Measurements from ENCODE around the gene AFF4.
"Not testable (repeated sequence)": the region's sequence is repeated elsewhere in the genome, so short reads cannot be mapped to it uniquely, and the experiment has no call there.

AFF4 gene

DNA sequence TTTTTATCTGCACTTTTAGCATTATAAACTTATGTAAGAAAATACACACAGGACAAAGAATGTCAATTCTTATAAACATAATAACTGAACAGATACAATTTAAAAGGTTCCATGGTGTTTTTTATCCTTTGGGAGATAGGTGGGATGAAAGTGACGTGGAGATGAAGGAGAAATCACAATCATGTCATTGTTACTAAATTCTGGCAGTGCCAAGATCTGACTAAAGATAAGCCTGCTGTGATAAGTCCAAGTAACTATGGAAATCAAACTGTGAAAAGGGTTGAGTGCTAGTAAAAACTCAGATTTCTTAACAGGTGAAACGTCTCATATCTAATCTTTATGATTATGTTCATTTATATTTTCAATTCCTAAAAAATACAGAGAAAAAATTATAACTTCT lies 78.9 kb downstream of the AFF4 start:
- no peak for DNase-seq

DNA sequence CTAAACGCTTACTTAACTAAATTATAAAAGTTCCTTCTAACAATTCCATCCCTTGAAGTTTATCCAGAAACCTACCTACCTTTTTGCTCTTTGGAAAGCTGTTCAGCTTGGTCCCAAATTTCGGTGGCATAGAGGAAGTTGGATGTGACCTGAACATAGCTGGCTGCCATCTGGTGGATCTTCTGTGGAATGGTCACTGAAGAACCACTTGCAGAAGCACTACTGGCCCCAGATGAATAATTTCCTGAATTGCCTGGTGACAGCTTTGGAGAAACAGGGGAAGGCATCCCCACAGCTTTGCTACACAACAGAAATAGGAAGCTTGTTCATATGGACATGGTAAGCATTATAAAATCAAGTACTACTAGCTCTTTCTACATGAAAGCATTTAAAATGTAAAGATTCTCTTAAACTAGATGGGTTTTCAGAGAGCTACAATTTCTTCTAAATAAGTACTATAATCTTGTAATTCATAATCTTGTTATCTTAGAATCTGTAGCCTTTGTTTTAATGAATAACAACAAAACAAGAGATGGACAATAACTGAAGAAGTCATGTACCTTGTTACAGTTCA lies 80.1 kb downstream of the AFF4 start:
- DNase-seq: peak in 2 of 6 experiments; percentile 20 to 32

DNA sequence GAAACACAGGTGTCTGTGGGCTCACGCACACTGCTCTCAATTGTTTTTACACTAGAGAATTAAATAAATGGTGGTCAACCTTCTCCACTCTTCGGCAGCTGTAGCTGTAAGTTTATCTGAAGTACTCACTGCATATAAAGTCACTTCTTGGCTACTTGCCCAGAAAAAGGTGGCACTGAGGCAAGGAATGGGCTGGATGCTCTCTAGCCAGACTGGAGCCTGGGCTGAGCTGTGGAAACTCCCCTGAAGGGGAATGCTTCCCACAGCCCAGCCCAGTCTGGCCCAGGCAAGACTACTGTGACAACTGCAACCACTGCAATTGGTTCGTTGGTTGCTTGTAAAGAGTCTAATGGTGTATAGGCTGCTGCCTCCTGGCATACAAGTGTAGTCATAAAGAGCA lies 85.5 kb downstream of the AFF4 start:
- no peak for DNase-seq

DNA sequence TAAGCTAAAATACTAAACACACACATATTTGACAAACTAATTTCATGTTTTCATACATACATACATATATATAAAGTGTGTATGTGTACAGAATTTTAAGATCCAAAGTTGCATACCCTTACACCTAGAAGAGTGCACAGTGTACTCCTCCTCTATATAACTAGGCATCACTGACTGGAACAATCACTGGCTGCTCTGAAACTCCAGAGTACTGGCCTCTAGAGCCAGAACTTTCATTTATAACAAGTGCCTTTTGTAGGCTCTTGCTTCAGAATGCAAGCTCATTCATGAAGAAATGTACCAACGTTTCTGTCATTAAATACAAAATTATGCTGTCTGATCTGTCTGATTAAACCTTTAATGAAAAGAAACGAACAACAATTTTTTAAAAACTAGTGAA lies 86.0 kb downstream of the AFF4 start:
- DNase-seq: no peak

DNA sequence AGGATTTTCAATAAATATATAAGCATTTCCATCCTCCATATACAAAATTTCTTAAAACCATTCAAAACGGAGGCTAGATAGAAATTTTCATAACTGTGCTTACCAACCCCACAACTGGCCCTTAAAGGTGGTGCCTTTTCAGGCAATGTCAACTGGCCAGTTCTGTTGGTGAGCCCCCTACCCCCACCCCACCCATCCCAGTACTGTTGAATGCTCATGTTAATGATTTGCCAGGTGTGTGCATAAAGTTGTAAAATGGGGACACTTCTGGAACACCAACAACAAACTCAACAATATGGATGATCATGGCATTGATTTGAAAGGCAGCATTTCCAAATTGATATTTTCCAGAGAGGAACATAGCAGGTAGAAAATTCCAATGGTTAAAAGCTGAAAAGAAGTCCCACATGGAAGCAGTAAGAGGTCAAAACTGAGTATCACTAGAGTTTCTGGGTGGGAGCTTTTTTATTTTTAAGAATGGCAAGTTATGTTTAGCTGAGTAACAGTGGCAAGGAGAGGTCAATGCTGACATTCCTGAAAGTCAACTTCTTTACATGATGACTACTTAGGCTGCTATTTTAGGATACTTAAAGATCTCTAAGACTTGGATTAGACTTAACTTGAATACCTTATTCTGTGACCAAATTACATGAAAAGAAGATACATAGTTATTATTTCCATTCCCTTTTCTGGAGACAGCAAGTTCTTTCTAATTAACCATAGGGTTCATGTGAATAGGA lies 87.2 kb downstream of the AFF4 start:
- DNase-seq: no peak

DNA sequence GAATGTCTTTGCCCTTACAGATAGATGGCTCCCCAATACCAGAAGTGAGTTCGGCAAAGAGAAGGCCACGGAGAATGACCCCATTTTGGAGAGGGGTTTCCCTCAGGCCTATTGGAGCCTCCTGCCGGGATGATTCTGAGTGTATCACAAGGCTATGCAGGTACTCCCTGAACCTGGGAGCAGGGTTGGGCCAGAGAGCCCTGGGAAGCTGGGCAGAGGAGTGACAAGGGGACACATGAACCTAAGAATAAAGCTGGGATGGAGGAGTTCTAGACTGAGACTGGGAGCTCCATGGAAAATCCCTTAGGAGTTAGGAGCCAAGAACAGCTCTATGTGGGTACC lies 89.5 kb downstream of the AFF4 start:
- no peak for DNase-seq

DNA sequence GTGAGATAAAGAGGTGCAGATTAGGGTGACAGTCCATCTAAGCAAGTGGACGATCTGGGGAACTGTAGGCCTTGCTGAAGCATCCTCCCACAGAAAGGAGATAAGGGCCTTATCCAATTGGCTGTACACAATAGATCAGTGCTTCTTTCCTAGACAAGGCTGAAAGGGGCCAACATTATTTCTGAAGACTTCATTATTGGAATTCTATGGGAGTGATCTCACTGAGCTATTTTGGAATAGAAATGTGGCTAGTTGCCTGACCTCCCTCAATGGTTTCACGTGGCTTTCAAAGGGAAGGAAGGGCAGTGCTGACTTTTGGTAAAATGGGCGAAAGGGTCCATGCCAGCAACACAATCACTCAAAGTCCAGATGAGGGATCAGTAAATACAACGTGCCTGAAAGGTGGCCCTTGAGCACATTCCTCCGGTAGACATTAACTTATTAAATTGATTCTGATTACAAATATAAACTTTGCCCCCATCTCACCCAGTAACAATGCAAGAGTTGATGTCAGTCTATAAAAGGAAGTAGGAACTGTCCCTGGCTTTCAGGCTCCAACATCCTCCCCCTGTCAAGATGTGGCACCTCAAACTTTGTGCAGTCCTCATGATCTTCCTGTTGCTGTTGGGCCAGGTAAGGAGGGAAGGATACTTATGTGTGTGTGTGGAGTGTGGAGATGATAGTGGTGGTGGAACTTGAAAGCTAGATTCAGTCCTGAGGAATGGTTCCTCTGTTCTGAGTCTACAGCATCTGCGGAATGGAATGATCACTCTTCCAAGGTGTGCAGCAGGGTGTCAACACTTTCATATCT lies 90.1 kb downstream of the AFF4 start, which contains the start of gene LEAP2:
TSS of gene LEAP2 (plus strand) at position 550 of the 811 bp plus-strand sequence. CDS start at position 577, 27 bp downstream.
- DNase-seq: no peak

DNA sequence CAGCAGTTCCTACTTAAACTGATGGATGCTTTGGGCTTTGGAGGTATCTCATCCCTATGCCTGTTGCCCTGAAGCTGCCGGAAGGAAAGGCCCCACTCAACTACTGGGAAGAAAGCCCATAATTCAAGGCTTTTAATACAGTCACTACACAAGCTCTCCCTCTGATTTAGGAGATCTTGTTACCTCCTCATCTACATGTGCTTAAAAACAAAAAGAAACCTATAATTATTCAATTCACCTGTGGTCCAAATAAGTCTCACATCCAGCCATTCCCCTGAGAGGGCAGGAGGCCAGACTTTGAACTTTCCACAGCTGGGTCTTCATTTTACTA lies 90.7 kb downstream of the AFF4 start:
- DNase-seq: no peak

DNA sequence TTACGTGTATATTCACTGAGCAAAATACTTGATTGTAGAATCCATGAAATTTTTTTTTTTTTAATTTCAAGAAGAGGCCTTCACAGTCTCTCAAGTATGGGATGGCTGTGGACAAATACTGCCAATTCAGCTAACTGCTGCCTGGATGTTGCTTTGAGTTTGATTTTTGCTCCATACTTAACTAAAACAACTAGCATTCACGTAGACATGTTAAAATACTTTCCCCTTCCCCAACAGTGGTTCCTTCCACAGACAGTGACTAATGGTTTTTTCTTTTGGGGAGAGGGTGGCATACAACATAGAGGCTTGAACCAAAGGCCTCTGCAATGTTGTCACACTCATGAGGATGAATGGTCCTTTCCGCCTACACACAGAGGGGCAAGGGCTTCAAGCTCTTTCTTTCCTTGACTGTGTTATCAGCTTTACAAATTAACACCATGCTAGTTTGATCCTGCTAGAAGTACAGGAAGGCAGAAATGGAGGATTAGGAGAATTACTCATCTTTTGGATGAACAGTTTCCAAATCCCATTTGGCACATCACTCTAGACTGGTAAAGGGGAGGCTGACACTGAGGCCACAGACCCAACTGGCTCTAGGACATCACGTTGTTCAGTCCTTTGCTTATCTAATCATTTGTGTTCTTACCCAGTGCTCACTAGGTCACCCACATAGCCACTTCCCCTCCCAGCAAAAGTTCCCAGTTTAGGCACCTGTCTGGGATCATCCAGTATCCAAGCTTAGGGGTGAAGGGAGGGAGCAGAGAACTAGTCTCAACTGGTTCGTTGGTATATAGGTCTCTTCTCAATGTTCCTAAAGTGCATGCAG lies 91.8 kb downstream of the AFF4 start:
- no peak for DNase-seq

DNA sequence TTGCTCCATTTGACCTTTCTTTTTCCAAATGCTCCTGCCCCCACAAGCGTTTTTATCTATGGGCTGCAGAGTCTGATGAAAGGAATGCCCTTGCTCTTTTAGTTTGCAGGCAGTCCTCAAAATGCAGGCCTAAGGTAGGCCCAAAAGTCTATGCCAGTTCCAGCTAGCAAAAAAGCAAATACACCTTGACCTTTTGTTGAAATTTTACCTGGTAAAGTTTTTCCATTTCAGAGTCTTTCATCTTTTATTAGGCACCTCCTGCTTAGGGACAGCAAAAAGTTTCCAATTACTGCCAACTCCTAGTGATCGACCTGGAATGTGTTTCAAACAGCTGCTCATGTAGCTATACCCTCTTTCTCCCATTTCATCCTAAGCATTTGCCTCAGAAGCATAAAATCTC lies 92.6 kb downstream of the AFF4 start:
- no peak for DNase-seq

DNA sequence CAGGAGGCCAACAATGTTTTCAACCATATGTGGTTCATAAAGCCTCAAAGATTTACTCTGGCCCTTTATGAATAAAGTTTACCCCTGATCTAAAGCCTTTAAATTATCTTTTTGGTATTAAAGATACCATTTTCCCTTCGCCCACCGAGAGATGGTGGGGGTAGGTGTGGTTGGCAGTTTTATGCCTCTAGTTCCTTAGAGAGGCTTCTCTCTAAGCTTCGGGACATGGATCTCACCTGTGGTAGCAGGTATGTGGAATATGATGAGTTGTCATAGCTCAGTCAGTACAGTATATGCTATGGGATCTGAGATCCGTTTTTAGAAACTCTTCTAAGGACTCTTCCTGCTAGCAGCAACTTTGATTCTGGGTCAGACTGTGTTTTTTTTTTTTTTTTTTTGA lies 94.7 kb downstream of the AFF4 start:
- DNase-seq: no peak

DNA sequence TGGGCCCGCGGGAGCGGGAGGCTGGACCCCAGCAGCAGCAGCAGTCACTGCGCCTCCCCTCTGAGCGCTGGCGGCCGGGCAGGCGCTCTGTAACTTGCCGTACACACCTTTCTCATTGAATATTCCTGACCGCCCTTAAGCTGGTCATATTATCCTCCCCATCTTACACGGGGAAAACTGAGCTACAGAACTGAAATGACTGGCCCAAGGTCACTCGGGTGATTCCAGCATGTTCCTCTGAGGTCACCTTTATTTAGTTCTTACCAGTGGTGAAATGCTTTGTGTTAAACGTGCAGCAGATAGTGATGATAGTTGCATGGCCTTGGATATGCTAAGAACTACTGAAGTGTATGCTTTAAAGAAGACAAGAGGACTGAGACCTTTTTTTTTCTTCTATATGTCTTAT lies 96.4 kb downstream of the AFF4 start:
- no peak for DNase-seq

DNA sequence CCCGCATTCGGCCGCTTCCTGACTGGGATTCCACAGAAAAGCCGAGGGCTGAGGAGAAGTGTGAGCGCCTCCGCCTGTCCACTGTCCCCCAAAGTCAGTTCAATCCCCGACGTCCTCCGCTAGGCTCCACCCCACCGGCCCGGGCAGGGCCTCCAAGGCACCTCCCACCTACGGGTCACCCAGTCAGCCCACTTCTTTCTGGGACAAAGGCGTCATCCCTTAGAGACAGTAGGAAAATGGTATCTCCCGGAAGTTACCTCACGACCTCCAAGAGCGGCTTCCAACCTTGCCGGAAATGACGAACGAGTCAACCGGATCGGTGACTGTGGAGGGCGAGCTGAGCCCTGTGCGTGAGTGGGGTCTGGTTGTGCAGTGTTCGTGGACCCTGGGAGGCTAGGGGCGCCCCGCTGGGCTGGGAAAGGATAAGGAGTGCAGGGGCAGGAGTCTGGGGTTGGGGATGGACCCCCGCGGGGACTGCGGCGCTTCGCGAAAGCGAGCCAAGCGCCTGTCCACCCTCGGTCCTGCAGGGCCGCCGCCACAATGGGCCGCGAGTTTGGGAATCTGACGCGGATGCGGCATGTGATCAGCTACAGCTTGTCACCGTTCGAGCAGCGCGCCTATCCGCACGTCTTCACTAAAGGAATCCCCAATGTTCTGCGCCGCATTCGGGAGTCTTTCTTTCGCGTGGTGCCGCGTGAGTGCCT lies 96.9 kb downstream of the AFF4 start, which contains the start of the genes GDF9 and UQCRQ:
TSS of gene GDF9 (minus strand) at position 128 of the 704 bp plus-strand sequence. CDS start 1,936 bp downstream, outside the sequence.
TSS of gene UQCRQ (plus strand) at position 301 of the 704 bp plus-strand sequence. CDS start at position 541, 240 bp downstream.
- peak; percentile 74 to 93 (median 90) for DNase-seq

DNA sequence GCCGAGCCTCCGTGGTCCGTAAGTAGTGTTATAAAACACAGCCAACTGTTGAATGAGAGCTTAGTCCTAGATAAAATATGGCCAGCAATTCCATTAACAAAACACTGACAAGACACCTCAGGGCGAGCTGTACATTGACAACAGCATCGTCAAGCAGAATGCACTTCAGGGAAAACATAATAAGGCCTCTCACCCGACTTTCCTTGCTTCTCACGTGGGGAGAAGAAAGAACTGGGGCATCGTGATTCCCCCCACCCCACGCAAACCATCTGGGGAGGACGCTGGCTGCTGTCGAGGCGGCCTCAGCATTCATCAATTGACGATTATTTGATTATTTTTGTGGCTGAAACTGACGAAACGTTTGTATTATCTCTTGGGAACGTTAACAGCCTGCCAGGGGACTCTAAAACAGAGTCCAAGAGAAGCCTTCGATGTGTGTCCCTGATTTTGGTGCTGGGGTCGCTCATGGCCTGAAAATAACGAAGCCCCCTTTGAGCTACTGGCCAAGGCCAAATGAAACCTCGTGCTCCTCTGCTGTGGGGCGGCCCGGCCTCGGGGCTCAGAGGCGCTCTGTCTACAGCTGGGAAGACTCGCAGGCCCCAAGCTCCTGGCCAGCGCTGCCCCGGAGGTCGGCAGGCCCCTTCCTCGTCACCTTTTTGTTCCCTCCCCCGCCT lies 97.6 kb downstream of the AFF4 start:
- peak in 2 of 6 experiments; percentile 26 to 27 for DNase-seq

DNA sequence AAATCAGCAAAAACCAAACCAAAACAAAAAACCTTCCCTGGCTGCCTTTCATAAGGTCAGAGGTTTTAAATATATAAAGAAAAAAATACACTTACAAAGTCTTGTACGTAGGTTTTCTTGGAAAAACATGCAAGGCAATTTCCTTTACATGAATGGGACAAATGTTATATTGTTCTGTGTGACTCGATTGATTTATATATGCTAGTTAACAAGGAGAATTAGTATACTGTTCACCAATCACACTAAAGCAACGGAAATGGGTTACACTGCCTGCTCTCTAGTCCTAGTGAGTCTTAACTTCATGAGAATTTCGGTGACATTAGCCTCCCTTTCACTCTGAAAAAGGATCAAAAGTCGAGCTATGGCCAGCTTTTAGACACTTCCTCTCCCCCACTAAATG lies 102.7 kb downstream of the AFF4 start:
- no peak for DNase-seq

DNA sequence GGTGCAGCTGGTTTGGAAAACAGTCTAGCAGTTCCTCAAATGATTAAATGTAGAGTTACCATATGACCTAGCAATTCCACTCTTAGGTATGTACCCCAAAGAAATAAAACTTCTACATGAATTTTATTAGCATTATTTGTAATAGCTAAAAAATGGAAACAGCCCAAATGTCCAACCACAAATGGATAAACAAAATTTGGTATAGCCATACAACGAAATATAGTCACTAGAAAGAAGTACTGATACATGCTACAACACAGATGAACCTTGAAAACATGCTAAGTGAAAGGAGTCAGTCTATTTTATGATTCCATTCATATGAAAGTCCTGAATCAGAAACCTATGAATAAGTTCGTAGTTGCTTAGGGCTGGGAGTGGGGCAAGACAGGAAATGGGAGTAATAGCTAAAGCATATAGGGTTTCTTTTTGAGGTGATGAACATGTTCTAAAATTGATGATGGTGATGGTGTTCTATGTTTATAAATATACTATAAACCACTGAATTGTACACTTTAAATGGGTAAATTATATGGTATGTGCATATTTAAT lies 103.5 kb downstream of the AFF4 start:
- DNase-seq: no peak

DNA sequence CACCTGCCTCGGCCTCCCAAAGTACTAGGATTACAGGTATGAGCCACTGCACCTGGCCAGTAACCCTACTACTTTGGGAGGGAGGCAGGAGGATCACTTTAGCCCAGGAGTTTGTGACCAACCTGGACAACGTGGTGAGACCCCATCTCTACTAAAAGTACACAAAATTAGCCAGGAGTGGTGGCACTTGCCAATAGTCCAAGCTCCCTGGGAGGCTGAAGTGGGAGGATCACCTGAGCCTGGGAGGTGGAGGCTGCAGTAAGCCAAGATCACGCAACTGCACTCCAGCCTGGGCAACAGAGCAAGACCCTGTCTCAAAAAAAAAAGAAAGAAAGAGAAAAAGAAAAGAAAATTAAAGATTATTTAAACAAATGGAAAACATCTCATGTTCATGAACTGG lies 107.4 kb downstream of the AFF4 start:
- DNase-seq: no peak

DNA sequence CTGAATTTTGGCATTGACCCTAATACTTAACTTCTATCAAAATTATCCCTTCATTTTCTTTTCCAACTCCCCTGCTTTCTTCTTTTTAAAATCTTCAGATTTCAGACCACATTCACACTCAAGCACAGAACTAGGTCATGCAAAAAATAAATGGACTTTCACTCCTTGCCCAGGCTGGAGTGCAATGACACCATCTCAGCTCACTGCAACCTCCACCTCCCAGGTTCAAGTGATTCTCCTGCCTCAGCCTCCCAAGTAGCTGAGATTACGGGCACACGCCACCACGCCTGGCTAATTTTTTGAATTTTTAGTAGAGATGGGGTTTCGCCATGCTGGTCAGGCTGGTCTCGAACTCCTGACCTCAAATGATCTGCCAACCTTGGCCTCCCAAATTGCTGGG lies 108.4 kb downstream of the AFF4 start:
- DNase-seq: not testable (repeated sequence)

DNA sequence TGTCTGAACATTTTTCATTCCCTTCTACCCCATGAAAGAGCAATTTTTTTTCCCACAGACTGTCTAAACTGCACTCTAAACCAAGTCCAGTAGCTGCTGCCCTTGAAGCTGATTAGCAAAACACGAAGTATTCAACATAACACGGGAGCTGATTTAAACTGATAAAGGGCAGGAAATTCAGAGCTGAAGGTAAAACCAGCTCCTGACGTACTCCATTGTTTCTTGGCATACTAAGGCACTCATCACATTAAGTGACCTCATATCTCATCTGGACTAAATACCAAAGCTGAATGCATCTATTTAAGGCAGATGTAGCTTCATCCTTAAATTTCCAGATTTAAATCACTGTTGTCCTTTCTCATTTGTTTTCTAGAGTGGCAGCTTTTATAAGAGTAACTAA lies 109.1 kb downstream of the AFF4 start:
- no peak for DNase-seq

DNA sequence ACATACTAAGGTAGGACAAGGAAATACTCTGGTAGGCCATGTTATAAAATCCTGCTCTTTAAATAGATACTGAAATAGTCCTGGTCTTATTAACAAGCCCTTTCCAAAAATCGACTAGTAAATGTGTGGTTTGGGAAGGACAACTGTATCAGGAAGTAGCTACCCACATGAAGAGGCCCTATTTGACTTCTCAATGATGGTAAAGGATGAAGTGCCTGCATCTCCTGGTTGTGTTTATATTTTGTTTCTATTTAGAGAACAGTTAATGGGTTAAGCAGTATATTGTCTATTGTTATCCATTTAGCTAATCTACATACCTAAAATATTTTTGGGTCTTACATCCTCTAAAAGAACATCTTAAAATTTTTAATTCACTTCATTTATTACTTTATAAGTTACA lies 109.6 kb downstream of the AFF4 start:
- no peak for DNase-seq

DNA sequence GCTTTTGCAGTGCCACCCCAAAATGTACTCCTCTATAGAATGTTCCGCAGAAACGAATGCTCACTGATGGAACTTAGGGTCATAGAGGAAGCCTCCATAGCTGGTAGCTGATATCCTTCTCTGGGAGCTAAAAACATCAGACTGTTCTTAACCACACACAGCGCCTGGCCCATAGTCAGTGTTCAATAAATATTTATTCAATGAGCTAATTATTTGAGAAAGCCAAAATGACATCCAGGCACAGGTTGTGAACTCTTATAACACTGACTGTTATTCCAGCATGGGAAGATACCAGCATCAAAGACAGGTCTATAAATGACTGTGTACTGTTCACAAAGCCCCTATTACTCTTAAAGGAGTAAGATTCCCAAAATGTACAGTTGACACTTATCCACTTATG lies 110.1 kb downstream of the AFF4 start:
- no peak for DNase-seq

All from stimulated activated naive CD4-positive, alpha-beta T cell (primary cell).